Natural killer cell (primary cell): ENCODE measurements around the gene NSFL1C. TPM values are rescaled to one million over a fixed set of nuclear protein-coding genes. Genes with fewer than 3 reads are reported as not detected.

Source experiments
- ATAC-seq, 3 donors: fragments of 150-1000 bp in 2 of 3; fragments of 200-7000 bp in 1 of 3; cut with Tn5 transposase; 1 replicate in 1 of 3; 2 replicates in 2 of 3; pipeline ENCODE4 v1.10.0; 2021; ENCODE audit warnings: mild to moderate bottlenecking in 2 of 3, moderate library complexity in 2 of 3
- DNase-seq, 2 donors: peaks; one replicate each; pipeline versions ENCODE4 v3.0.0 to v3.0.0-alpha.2; 2013 to 2021; ENCODE audit warnings: mixed read lengths in 1 of 2
- H3K27ac ChIP-seq: one replicate; pipeline ENCODE4 v1.5.1; 2013; ENCODE audit warnings: mild to moderate bottlenecking, low read length
- H3K27me3 ChIP-seq: one replicate; pipeline ENCODE4 v1.6.1; 2013; ENCODE audit warnings: low read length; ENCODE audit not compliant: control insufficient read depth, insufficient read depth
- H3K36me3 ChIP-seq: one replicate; pipeline ENCODE4 v1.6.1; 2013; ENCODE audit warnings: low read length; ENCODE audit not compliant: control insufficient read depth, insufficient read depth
- H3K4me1 ChIP-seq: one replicate; pipeline ENCODE4 v1.6.1; 2013; ENCODE audit warnings: low read length; ENCODE audit not compliant: control insufficient read depth, insufficient read depth
- H3K4me3 ChIP-seq: one replicate; pipeline ENCODE4 v1.5.1; 2013; ENCODE audit warnings: low read length
- H3K9me3 ChIP-seq: one replicate; pipeline ENCODE4 v1.6.1; 2013; ENCODE audit warnings: low read length; ENCODE audit not compliant: control insufficient read depth, insufficient read depth
- H3K27ac Mint-ChIP-seq, 2 donors: one replicate each; pipeline ENCODE4 v1.8.0; 2022; ENCODE audit warnings: mild to moderate bottlenecking in 2 of 2, mixed read lengths in 2 of 2, moderate library complexity in 1 of 2
- H3K27me3 Mint-ChIP-seq, 2 donors: one replicate each; pipeline ENCODE4 v1.8.0; 2022; ENCODE audit warnings: low read depth in 2 of 2, mixed read lengths in 2 of 2
- H3K36me3 Mint-ChIP-seq: one replicate; pipeline ENCODE4 v1.8.0; 2022; ENCODE audit warnings: mixed read lengths
- H3K4me1 Mint-ChIP-seq, 2 donors: one replicate each; pipeline ENCODE4 v1.8.0; 2022; ENCODE audit warnings: mixed read lengths in 2 of 2
- H3K4me3 Mint-ChIP-seq: one replicate; pipeline ENCODE4 v1.8.0; 2022; ENCODE audit warnings: mild to moderate bottlenecking, moderate library complexity, mixed read lengths
- H3K9me3 Mint-ChIP-seq, 2 donors: one replicate each; pipeline ENCODE4 v1.8.0; 2022; ENCODE audit warnings: mixed read lengths in 2 of 2
- CTCF ChIP-seq: fragments of 200-600 bp; IDR thresholded peaks from one replicate; pipeline ENCODE4 v1.8.0; 2022; ENCODE audit warnings: antibody characterized with exemption
- WGBS: methylation state at CpG from one replicate; pipeline ENCODE4 v1.1.7; 2013; ENCODE audit warnings: missing lambda C conversion rate; ENCODE audit not compliant: insufficient coverage; 5-methylcytosine and 5-hydroxymethylcytosine counted together
- intact Hi-C: fragments of 100-400 bp; cut with micrococcal nuclease; formaldehyde crosslinking; loops from one replicate; pipeline ENCODE4 v1.14.2; 2022
- total RNA-seq, 4 donors: library from RNA; stranded (reverse); fragments of 120-200 nt in 1 of 4; gene quantifications; one replicate each; pipeline versions ENCODE4 v1.2.3 to v1.2.4, GENCODE V29; 2013 to 2022

The NSFL1C gene
- total RNA-seq, 3 donors from 2014 or later (not counting 1 experiment from before 2014, with no cell fraction given) = 53.9 to 69.0 (median 66.2) TPM

DNA sequence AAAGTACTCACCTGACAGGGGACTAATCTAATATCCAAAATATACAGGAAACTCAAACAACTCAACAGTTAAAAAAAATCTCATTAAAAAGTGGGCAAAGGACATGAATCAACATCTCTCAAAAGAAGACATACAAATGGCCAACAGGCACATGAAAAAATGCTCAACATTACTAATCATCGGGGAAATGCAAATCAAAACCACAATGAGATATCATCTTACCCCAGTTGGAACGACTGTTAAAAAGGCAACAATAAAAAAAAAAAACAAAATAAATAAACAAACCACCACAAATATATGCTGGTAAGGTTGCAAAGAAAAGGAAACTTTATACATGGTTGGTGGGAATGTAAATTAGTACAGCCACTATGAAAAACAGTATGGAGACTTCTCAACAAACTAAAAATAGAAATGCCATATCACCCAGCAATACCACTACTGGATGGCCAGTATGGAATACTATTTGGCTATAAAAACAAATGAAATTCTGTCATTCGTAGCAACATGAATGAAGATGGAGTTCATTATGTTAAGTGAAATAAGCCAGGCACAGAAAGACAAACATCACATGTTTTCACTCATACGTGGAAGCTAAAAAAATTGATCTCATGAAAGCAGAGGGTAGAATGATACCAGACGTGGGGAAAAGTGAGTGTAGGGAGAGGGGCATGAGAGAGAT, 17.9 kb upstream of the NSFL1C start:
- H3K4me1 ChIP-seq = no peaks in the 10 kb centered on the region
- no peaks in the 10 kb centered on the region for H3K36me3 Mint-ChIP-seq
- H3K9me3 Mint-ChIP-seq = no peaks in the 10 kb centered on the region

DNA sequence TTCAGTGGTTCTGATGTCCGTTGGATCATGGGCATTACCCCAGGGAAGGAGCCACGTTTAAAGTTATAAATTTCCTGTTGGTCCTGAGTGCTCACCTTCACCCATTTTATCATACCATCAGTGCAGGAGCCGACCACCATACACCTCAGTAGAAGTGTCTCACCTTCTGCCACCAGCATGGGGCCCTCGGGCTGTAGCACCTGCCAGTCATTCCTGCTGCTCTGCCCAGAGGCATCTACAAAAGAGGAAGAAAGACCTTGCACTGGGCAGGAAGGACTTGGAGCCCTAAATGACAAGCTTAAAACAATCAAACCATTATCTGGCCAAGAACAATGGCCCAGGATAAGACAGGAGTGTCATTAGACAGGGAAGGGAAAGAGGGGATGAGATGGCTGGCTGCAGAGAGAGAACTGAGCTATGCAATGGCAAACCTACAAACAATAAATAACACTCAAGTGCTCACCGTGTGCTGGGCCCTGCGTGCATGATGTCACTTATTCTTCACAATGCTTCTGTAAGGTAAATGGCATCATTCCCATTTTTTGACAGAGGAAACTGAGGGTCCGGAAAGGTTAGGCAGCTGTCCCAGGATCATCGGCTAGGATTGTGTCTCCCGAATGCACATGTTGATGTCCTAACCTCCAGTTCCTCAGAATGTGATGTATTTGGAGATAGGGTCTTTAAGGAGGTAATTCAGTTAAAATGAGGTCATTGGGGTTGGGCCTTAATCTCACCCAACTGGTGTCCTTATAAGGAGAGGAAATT, 13.4 kb upstream of the NSFL1C start:
- H3K4me1 Mint-ChIP-seq = no peaks in the 10 kb centered on the region
- no peak for TF ChIP-seq CTCF
- H3K4me3 Mint-ChIP-seq = no peak overlapping the region
- no peaks in the 10 kb centered on the region for H3K9me3 ChIP-seq
- no peaks in the 10 kb centered on the region for H3K36me3 ChIP-seq
- no peak overlapping the region for H3K27ac Mint-ChIP-seq
- H3K27me3 Mint-ChIP-seq = peaks cover 18 to 35% of the 10 kb centered on the region in 2 donors
- no peaks in the 10 kb centered on the region for H3K4me1 ChIP-seq
- 80% methylated on average over 9 of the region's 9 CpGs for WGBS
- ATAC-seq = no peak
- no peak for DNase-seq
- no peak overlapping the region for H3K27ac ChIP-seq
- intact Hi-C loops = no loop called here
- H3K36me3 Mint-ChIP-seq = no peaks in the 10 kb centered on the region
- H3K27me3 ChIP-seq = peaks cover 3% of the 10 kb centered on the region
- H3K9me3 Mint-ChIP-seq = no peaks in the 10 kb centered on the region
- no peak overlapping the region for H3K4me3 ChIP-seq

More for the DNA sequence above, 17.9 kb upstream of the NSFL1C start:
- H3K9me3 ChIP-seq = no peaks in the 10 kb centered on the region
- intact Hi-C loops = no loop called here
- H3K27me3 ChIP-seq = peaks cover 3% of the 10 kb centered on the region
- no peaks in the 10 kb centered on the region for H3K36me3 ChIP-seq
- no peak for TF ChIP-seq CTCF
- DNase-seq (no peak), ATAC-seq (no peak)
- no peak overlapping the region for H3K4me3 ChIP-seq
- H3K27ac Mint-ChIP-seq = no peak overlapping the region
- H3K4me3 Mint-ChIP-seq = no peak overlapping the region
- 72% methylated on average over 4 of the region's 5 CpGs for WGBS
- H3K4me1 Mint-ChIP-seq = no peaks in the 10 kb centered on the region
- no peak overlapping the region for H3K27ac ChIP-seq
- peaks cover 29 to 62% of the 10 kb centered on the region in 2 donors for H3K27me3 Mint-ChIP-seq

- H3K4me3 ChIP-seq = no peak overlapping the region
- H3K9me3 ChIP-seq = no peaks in the 10 kb centered on the region
- H3K4me1 ChIP-seq = no peaks in the 10 kb centered on the region
- Mint-ChIP-seq H3K27me3 (peaks cover 6 to 21% of the 10 kb centered on the region in 2 donors), H3K4me1 (no peaks in the 10 kb centered on the region), H3K27ac (no peak overlapping the region), H3K4me3 (no peak overlapping the region), H3K9me3 (no peaks in the 10 kb centered on the region), H3K36me3 (no peaks in the 10 kb centered on the region)
- intact Hi-C loops = no loop called here
- DNase-seq = no peak
- TF ChIP-seq CTCF = no peak
- ATAC-seq = no peak
- no peak overlapping the region for H3K27ac ChIP-seq
- no peaks in the 10 kb centered on the region for H3K36me3 ChIP-seq
- 82% methylated on average over 4 of the region's 4 CpGs for WGBS
- H3K27me3 ChIP-seq = no peaks in the 10 kb centered on the region
Observed at GRCh38 chr20:1478566-1478965, 11.9 kb upstream of the NSFL1C start.
